K562 (cell line): Measurements from ENCODE around the gene TRAF3IP1. TPM values are rescaled to one million over a fixed set of nuclear protein-coding genes. Genes with fewer than 3 reads are reported as not detected.

Experiments
- BCLAF1 ChIP-seq, 2 experiments: fragments of 450-650 bp in 1 of 2; IDR thresholded peaks; 2 replicates each; pipeline ENCODE4 v1.6.1; 2011 to 2017; ENCODE audit warnings: low read depth in 2 of 2, antibody characterized with exemption in 1 of 2, borderline replicate concordance in 1 of 2, low read length in 1 of 2, mild to moderate bottlenecking in 1 of 2, mixed read lengths in 1 of 2; ENCODE audit not compliant: control insufficient read depth in 1 of 2
- E2F4 ChIP-seq: sonication (generic); formaldehyde crosslinking; IDR thresholded peaks from 2 replicates; pipeline ENCODE4 v1.8.0; 2022; ENCODE audit warnings: mild to moderate bottlenecking, low read depth, missing genetic modification reagents
- ZKSCAN3 ChIP-seq: fragments of 250-450 bp; sonication (Bioruptor Pico); IDR thresholded peaks from 2 replicates; pipeline ENCODE4 v1.4.0; 2020
- ZNF175 ChIP-seq: fragments of 200-800 bp; sonication (Bioruptor generic); IDR thresholded peaks from 2 replicates; pipeline ENCODE4 v1.6.1; 2016; ENCODE audit warnings: low read depth, mild to moderate bottlenecking, missing genetic modification characterization, missing compliant biosample characterization
- polyA plus RNA-seq, 8 experiments: library from polyadenylated mRNA; depleted of rRNA in 4 of 8; stranded (reverse) in 5 of 8; unstranded in 3 of 8; fragments of >200 nt; fragmentation: Nextera tagmentation in 2 of 8; fragmentation: Illumina TruSeq in 1 of 8; extraction: Ambion mirVana in 2 of 8; extraction: Trizol in 1 of 8; gene quantifications; 2 replicates each; pipeline versions ENCODE4 v1.2.1 to v1.2.3, GENCODE V29; 2011 to 2014; ENCODE audit warnings: inconsistent platforms in 1 of 8, missing spikeins in 1 of 8
- total RNA-seq, 7 experiments: library from RNA; depleted of rRNA in 6 of 7; stranded (reverse); fragments of >200 nt in 6 of 7; fragmentation: Illumina TruSeq in 2 of 7; extraction: Trizol in 2 of 7; gene quantifications; 2 replicates each; pipeline versions ENCODE4 v1.2.1 to v1.2.3, GENCODE V29; 2011 to 2021; ENCODE audit warnings: low replicate concordance in 1 of 7

Gene TRAF3IP1
- total and polyA plus RNA-seq, 9 of the 15 experiments (the other 6 are each of a cell fraction or from before 2014, with no cell fraction given), result 1.3 to 7.4 (median 3.4) TPM

- TF ChIP-seq BCLAF1 (IDR thresholded peaks at IDR 0.05; ENCODE audit: borderline replicate concordance in 1 of 2, control insufficient read depth in 1 of 2, low read depth in 2 of 2, low read length in 1 of 2), result no peak
- no peak for TF ChIP-seq ZKSCAN3 (CRISPR knock-in tag)
- TF ChIP-seq ZNF175 (CRISPR knock-in tag), result no peak
- no peak for TF ChIP-seq E2F4 (CRISPR knock-in tag)
Observed at GRCh38 chr2:238408615-238409340, 88.5 kb downstream of the TRAF3IP1 start (continued).
